HG03575 (cell line): Measurements from ENCODE around the gene ERCC6.

ENCODE experiments used
- ATAC-seq: cut with Tn5 transposase; IDR thresholded peaks from one replicate; pipeline ENCODE4 v1.9.1; 2021; ENCODE audit not compliant: unreplicated experiment, insufficient number of reproducible peaks, low FRiP score; ENCODE audit errors: extremely low read depth

The ERCC6 gene

GRCh38 chr10:49552277-49552676 lies 13.4 kb upstream of the ERCC6 start:
- ATAC-seq = no peak

DNA sequence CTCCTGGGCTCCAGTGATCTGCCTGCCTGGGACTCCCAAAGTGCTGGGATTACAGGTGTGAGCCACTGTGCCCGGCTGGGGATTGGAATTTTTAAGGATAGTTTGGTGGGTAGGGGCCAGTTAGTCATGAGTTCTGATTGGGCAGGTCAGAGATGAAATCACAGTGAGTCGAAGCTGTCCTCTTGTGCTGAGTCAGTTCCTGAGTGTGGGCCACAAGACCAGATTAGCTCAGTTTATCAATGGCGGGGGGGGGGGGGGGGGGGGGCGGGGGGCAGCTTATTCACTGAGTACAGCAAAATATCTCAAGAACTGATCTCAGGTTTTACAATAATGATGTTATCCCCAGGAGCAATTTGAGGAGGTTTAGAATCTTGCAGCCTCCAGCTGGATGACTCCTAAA lies 11.6 kb upstream of the ERCC6 start:
- no peak for ATAC-seq

DNA sequence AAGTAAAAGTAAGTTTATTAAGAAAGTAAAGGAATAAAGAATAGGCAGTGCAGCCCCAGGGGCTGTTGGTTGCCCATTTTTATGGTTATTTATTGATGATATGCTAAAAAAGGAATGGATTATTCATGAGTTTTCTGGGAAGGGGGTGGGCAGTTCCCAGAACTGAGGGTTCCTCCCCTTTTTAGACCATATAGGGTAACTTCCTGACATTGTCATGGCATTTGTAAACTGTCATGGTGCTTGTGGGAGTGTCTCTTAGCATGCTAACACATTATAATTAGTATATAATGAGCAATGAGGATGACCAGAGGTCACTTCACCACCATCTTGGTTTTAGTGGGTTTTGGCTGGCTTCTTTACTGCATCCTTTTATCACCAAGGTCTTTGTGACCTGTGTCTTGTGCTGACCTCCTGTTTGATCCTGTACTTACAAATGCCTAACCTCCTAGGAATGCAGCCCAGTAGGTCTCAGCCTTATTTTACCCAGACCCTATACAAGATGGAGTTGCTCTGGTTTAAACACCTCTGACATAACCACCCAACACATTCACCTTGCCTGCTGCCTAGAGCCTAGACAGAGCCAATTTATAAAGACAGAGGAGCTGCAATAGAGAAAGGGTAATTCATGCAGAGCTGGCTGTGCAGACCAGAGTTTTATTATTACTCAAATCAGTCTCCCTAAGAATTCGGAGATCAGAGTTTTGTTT lies 10.9 kb upstream of the ERCC6 start:
- ATAC-seq = no peak

DNA sequence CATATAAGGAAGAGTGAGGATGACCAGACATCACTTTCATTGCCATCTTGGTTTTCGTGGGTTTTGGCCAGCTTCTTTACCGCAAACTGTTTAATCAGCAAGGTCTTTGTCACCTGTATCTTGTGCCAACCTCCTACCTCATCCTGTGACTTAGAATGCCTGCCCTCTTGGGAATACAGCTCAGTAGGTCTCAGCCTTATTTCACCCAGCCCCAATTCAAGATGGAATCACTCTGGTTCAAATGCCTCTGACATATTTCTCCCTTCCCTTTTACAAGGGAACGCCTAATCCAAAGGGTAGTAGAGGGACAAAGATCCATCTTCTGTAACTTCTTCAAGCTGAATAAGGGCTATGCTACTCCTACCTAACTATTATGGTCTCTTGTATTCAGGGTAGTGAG lies 4.7 kb upstream of the ERCC6 start:
- ATAC-seq = no peak

DNA sequence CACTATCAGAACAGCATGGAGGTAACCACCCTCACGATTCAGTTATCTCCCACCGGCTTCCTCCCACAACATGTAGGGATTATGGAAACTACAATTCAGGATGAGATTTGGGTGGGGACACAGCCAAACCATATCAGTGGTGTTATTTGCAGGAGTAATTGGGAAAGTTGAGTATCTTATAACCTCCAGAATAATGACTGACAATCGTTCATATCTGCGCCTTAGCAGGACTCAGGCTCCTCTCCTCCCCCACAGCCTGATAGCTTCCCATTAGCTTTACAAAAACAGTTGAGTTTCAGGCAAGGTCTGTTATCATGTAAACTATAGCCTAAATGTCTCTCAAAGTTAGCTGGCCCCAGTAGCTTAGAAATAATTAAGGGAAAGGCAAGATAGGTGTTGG lies 3.4 kb upstream of the ERCC6 start:
- no peak for ATAC-seq

DNA sequence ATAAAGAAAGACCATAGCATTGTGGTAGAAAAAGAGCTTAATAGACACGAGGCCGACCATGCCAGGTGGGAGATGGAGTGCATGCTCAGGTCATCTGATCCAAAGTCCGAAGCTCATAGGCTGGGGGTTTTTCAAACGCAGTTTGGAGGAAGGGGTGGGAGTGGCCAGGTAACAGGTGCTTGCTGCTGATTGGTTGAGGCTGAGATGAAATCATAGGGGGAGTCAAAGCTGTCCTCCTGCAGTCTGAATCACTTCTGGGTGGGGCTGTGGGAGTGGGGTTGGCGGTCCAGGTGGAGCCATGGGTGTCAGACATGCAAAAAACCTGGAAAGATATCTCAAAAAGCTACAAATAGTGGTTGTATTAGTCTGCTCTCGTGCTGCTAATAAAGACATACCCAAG lies 2.8 kb upstream of the ERCC6 start:
- ATAC-seq = no peak

DNA sequence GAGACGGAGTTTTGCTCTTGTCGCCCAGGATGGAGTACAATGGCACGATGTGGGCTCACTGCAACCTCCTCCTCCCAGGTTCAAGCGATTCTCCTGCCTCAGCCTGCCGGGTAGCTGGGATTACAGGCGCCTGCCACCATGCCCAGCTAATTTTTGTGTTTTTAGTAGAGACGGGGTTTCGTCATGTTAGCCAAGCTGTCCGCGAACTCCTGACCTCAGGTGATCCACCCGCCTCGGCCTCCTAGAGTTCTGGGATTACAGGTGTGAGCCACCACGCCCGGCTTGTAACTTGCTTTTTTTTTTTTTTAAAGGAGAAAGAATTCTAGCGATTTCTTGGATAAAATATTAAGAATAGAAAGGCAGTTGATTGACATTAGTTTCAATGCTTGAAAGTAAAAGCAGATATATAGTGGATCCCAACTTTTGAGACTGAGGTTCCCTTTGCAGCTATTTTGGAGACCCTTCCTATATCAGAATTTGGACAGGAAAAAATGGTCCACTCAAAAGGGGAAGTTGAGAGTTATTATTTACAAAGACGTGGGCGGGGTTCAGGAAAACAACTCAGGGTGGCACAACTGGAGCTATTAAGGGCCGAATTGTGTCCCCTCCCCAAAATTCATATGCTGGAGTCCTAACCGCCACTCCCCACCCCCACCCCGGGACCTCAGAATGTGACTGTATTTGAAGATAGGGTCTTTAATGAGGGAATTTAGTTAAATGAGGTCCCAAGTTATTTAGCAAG lies 1.3 kb upstream of the ERCC6 start:
- no peak for ATAC-seq

DNA sequence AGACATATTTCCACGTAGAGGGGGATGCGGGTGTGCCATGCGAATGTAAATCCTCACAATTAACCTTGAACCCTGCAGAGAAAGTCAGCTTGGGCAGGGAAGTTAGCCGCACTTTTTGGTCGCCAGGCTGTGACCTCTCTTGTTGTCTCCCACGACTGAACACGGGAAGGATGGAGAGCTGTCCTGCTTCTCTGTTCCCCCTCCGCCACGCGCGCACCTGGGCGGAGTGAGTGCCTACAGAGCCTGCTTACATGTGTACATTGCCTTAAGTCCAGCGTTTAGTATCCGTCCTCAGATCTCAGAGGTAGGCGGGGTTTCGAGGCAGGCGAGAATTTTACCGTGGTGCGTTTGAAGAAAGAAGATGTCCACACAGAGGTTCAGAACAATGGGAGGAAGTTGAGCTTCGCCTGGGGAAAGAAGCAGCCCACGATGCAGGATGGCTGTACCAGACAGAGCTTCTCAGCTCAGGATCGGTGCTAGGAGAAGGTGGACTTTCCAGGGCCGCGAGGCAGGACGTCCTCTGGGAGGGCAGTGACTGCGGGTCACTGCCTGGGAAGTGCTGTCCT lies 482 bp upstream of the ERCC6 start:
- no peak for ATAC-seq

GRCh38 chr10:49534670-49535381 lies 4.1 kb downstream of the ERCC6 start:
- ATAC-seq = peak; percentile 57

DNA sequence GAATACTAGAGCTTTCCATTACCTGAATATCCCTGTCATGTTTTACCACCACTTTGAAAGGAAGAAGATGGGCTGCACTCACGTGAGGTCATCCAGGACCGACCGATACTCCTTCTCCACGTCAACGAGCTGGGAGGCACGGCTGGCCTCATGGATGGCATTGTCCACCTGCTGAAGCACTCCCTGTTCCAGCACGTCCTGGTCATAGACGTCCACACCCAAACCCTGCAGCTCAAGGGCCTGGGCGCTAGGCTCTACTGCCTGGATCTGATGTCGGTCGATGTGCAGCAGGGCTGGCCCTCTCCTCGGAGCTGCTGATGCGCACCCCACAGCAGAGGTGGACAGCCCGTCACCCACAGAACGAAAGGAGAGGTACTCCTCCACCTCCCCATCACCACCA lies 6.5 kb downstream of the ERCC6 start:
- no peak for ATAC-seq

DNA sequence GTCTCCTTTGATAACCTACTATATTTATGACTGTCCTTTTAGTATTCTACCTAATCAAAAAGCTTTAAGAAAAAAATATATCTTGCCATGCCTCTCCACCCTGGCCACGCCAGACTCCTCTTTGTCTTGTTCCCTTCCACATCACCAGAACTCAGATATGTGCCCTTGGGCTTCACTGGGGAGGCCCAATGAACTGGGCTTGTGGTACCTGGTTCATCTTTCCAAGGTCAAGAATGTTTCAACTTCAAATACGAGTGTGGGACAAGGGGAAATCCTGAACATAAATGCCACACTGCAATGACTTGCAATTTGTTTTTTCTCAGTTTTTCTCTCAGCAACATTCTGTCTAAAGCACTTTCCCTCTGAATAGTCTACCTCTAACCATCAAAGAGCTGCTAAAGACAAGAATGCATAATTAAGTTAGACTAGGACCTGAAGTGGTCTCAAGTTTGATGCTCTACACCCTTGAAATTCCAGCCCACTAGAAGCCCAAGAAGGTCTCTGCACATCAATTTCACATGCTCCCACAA lies 9.9 kb downstream of the ERCC6 start:
- ATAC-seq = no peak

DNA sequence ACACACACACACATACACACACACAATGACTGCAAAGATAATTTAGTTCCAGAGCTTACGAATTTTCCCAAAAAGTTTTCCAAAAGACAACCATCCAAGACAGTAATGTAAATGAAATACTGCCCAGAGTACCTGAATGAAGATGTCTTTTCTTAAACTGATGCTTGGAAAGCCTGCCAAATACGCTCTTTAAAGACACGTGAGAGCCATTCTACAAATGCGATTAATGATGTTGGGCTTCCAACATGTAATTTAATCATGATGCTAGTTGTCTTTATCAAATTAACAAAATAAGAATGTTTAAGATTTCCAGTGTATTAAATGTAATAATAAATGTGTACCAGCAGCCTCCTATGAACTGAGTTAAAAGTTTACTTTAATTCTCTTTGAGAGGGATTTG lies 11.1 kb downstream of the ERCC6 start:
- ATAC-seq = no peak

GRCh38 chr10:49527061-49527460 lies 11.9 kb downstream of the ERCC6 start:
- no peak for ATAC-seq

DNA sequence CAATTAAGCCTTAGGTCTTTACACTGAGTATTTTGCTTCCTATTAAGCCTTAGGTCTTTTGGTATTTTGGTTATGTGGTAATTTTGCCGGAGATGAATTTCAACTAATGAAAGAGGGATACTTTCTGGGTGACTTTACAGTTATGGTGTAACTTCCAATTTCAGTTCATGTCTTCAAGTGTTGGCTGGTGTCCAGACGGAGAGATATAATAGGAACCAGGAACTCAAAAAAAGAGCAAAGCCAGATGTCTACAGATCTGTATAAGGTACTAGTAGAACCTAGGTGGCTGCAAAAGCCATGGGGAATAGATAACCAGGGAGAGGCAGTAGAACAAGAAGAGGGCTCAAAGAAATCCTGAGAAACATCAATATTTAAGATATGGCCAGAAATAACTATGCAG lies 12.3 kb downstream of the ERCC6 start:
- ATAC-seq = no peak

- no peak for ATAC-seq
Measured at GRCh38 chr10:49524496-49524895, 14.4 kb downstream of the ERCC6 start.

DNA sequence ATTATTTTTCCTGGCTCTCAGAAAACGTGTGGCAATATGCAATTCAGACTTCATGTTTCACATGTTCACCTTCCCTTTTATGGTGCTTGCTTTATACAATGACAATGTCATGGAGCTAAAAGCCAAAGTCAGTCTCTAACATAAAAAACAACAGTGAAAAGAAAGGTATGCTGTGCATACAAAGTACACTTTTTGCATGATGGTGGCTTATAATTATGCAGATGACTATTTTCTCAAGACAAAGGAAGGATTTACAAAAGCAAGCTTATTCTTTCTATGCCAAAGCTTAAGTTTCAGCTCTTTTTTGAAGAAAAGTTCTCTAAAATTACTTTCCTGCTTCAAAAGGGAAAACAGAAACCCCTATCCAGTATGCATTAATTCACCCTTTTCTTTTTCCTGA lies 15.6 kb downstream of the ERCC6 start:
- no peak for ATAC-seq

DNA sequence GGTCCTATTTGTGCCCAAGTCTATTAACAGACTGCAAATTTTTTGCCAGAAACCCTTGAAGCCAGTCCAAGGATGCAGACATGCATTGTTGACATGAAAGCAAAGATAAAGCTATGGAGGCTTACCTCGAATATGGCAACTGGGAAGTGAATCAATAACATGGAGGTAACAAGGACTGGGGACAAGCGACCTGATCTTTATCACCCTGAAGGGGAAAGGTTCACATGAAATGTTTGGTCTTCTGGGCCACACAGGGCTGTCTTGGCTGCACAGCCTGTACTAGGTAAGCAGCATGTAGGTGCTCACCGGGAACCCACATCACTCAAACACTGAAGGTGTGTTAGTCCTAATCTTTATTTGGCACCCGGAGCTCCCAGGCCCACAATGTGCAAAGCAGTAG lies 17.9 kb downstream of the ERCC6 start:
- no peak for ATAC-seq

DNA sequence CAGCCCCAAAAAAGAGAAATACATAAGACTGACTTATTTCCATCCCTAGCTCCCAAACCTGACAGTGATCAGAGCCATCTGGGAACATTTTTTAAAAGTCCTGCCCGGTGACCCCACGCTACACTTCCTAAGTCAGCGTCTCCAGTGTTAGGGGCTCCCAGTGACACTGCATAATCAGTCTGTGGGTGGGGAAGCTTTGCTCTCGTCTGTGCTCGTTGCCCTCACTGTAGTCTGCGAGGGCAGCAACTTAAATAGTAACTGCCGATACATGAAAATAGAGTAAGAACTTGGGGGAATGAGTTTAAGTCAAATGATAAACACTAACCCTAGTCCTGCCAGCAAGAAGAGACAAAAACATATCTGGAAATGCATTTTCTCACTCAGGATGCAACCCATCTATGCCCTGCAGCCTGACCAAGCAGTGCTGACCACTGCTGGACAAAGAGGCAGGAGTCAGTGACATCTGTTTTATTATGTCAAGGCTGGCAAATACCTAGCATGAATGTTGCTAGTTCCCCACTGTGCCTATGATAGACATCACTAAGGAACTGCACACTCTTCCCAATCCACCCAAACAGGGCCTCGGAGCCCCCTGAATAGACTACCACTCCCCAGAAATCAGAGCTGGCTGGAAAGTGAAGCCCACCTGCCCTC lies 18.7 kb downstream of the ERCC6 start:
- no peak for ATAC-seq

DNA sequence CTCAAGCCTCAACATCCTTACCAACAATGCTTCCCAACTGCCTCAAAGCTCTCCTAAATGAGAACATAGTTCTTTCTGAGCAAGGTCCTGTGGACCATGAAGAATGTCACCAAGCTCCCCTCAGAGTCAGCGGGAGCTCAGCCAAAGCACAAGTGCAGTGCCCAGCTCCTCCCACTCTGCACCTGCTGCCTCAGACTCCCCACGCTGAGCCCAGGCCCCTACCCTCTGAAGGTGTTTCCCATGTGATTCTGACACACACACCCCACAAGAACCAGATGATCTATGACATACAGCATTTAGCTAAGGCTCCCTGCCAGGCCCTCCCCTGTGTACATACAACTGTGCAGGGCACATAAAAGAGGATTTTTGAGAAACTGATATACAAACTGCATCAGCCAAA lies 19.2 kb downstream of the ERCC6 start:
- ATAC-seq = no peak
